Lower lobe of right lung (tissue), 2 donors: ENCODE results near the gene SPATA7. TPM values are rescaled to one million over a fixed set of nuclear protein-coding genes. Genes with fewer than 3 reads are reported as not detected.

ENCODE experiments used
- ATAC-seq, 2 donors: fragments of 200-7000 bp; cut with Tn5 transposase; one replicate each; pipeline ENCODE4 v1.9.1; 2020 to 2022; ENCODE audit warnings: mild to moderate bottlenecking in 2 of 2, moderate library complexity in 2 of 2
- DNase-seq: peaks from one replicate; pipeline ENCODE4 v3.0.0-alpha.2; 2020
- H3K27ac ChIP-seq: fragments of 200-600 bp; one replicate; pipeline ENCODE4 v1.8.0; 2022
- H3K27me3 ChIP-seq: fragments of 200-600 bp; one replicate; pipeline ENCODE4 v1.8.0; 2022; ENCODE audit warnings: low read depth
- H3K36me3 ChIP-seq: fragments of 200-600 bp; one replicate; pipeline ENCODE4 v1.8.0; 2022; ENCODE audit warnings: mild to moderate bottlenecking
- H3K4me1 ChIP-seq: fragments of 200-600 bp; one replicate; pipeline ENCODE4 v1.8.0; 2022
- H3K4me3 ChIP-seq: fragments of 200-600 bp; one replicate; pipeline ENCODE4 v1.8.0; 2022; ENCODE audit warnings: mild to moderate bottlenecking
- H3K9me3 ChIP-seq: fragments of 200-600 bp; one replicate; pipeline ENCODE4 v1.8.0; 2022
- CTCF ChIP-seq: fragments of 200-600 bp; IDR thresholded peaks from one replicate; pipeline ENCODE4 v1.8.0; 2022; ENCODE audit warnings: antibody characterized with exemption, mild to moderate bottlenecking
- intact Hi-C: fragments of 100-400 bp; cut with DNase I; formaldehyde crosslinking; loops from one replicate; pipeline ENCODE4 v1.11.0; 2022
- long read RNA-seq: library from polyadenylated mRNA; unstranded; transcript quantifications from one replicate; pipeline ENCODE4 v2.0.0, GENCODE V29; 2021
- total RNA-seq: library from RNA; stranded (reverse); fragmentation: NEBNext Ultra II Directional; extraction: Animal tissue kit (Norgen Biotek cat#: 25700); gene quantifications from one replicate; pipeline ENCODE4 v1.2.1, GENCODE V29; 2021
- donor health status: DM: no; HTN: yes; CAD: no; lungs with severe emphysema.

Gene SPATA7
- total RNA-seq: 12.4 TPM
- long read RNA-seq, partial matches to known transcripts: 0 of 8 reads
- long read RNA-seq, other reads (novel, unspliced or antisense): 4 of 8 reads

GRCh38 chr14:88385212-88386101 lies at the start of gene SPATA7:
SPATA7 (plus strand) TSS chr14:88385657; CDS start chr14:88385819, 162 bp downstream.
- TF ChIP-seq CTCF: no peak
- intact Hi-C loops: no loop called here

GRCh38 chr14:88340357-88340756 lies 45.1 kb upstream of the SPATA7 start:
- H3K27me3 ChIP-seq: peaks cover 7% of the 10 kb centered on the region
- no peaks in the 10 kb centered on the region for H3K9me3 ChIP-seq
- no peak for ATAC-seq
- no peak overlapping the region for H3K4me3 ChIP-seq
- no peak for DNase-seq
- H3K4me1 ChIP-seq: no peaks in the 10 kb centered on the region
- H3K27ac ChIP-seq: no peak overlapping the region
- no peaks in the 10 kb centered on the region for H3K36me3 ChIP-seq
- TF ChIP-seq CTCF: no peak
- intact Hi-C loops: no loop called here

More at GRCh38 chr14:88385212-88386101, at the start of gene SPATA7:
- H3K27ac ChIP-seq: peak within 1 kb of the TSS; percentile 85
- no peaks in the 10 kb centered on the region for H3K36me3 ChIP-seq
- H3K4me1 ChIP-seq: peaks cover 16% of the 10 kb centered on the region
- DNase-seq (peak; percentile 96), ATAC-seq (peak; percentile 99 to 100)
- H3K9me3 ChIP-seq: no peaks in the 10 kb centered on the region
- no peaks in the 10 kb centered on the region for H3K27me3 ChIP-seq
- H3K4me3 ChIP-seq: peak within 1 kb of the TSS; percentile 90

- no peak for TF ChIP-seq CTCF
- ATAC-seq: no peak
- no peaks in the 10 kb centered on the region for H3K27me3 ChIP-seq
- no peaks in the 10 kb centered on the region for H3K4me1 ChIP-seq
- H3K36me3 ChIP-seq: no peaks in the 10 kb centered on the region
- H3K9me3 ChIP-seq: no peaks in the 10 kb centered on the region
- H3K27ac ChIP-seq: no peak overlapping the region
- DNase-seq: no peak
- H3K4me3 ChIP-seq: no peak overlapping the region
- intact Hi-C loops: no loop called here
These were observed 42.5 kb upstream of the SPATA7 start for GRCh38 chr14:88342980-88343379.

GRCh38 chr14:88346048-88346639 lies 39.3 kb upstream of the SPATA7 start:
- no peaks in the 10 kb centered on the region for H3K9me3 ChIP-seq
- no peak for TF ChIP-seq CTCF
- no peak overlapping the region for H3K4me3 ChIP-seq
- no peaks in the 10 kb centered on the region for H3K27me3 ChIP-seq
- intact Hi-C loops: no loop called here
- no peak overlapping the region for H3K27ac ChIP-seq
- DNase-seq: no peak
- H3K4me1 ChIP-seq: no peaks in the 10 kb centered on the region
- H3K36me3 ChIP-seq: no peaks in the 10 kb centered on the region
- ATAC-seq: no peak

GRCh38 chr14:88348546-88348945 lies 36.9 kb upstream of the SPATA7 start:
- no peak for TF ChIP-seq CTCF
- Histone ChIP-seq H3K27ac (no peak overlapping the region), H3K4me1 (no peaks in the 10 kb centered on the region), H3K4me3 (no peak overlapping the region), H3K36me3 (no peaks in the 10 kb centered on the region), H3K27me3 (no peaks in the 10 kb centered on the region), H3K9me3 (no peaks in the 10 kb centered on the region)
- ATAC-seq (no peak), DNase-seq (no peak)
- intact Hi-C loops: no loop called here
